Stomach smooth muscle (tissue), 2 donors: ENCODE measurements around the gene ZDHHC6.
"Not testable (repeated sequence)": the region's sequence is repeated elsewhere in the genome, so short reads cannot be mapped to it uniquely, and the experiment has no call there.

Experiments
- H3K27ac ChIP-seq: one replicate; pipeline ENCODE4 v1.7.0; 2013; ENCODE audit warnings: mild to moderate bottlenecking, low read length, inconsistent platforms
- H3K27me3 ChIP-seq, 2 donors: one replicate each; pipeline ENCODE4 v1.7.0; 2013; ENCODE audit warnings: low read length in 2 of 2; ENCODE audit not compliant: insufficient read depth in 2 of 2, control insufficient read depth in 1 of 2
- H3K36me3 ChIP-seq, 2 donors: one replicate each; pipeline ENCODE4 v1.7.0; 2013; ENCODE audit warnings: low read length in 2 of 2; ENCODE audit not compliant: control insufficient read depth in 2 of 2, insufficient read depth in 2 of 2
- H3K4me1 ChIP-seq: one replicate; pipeline ENCODE4 v1.7.0; 2013; ENCODE audit warnings: low read length; ENCODE audit not compliant: control insufficient read depth, insufficient read depth
- H3K4me3 ChIP-seq, 2 donors: one replicate each; pipeline ENCODE4 v1.7.0; 2013; ENCODE audit warnings: low read length in 2 of 2
- H3K9ac ChIP-seq, 2 donors: one replicate each; pipeline ENCODE4 v1.7.0; 2013; ENCODE audit warnings: low read length in 2 of 2, mild to moderate bottlenecking in 1 of 2
- H3K9me3 ChIP-seq, 2 donors: one replicate each; pipeline ENCODE4 v1.7.0; 2013; ENCODE audit warnings: low read length in 2 of 2; ENCODE audit not compliant: control insufficient read depth in 2 of 2
- donor health status: healthy.
- donor health status: Pancreatic carcinoma.

ZDHHC6 gene

GRCh38 chr10:112466802-112467201 lies 20.1 kb upstream of the ZDHHC6 start:
- Histone ChIP-seq H3K4me1 (no peaks in the 10 kb centered on the region), H3K4me3 (no peak overlapping the region), H3K9ac (no peak overlapping the region), H3K9me3 (no peaks in the 10 kb centered on the region), H3K36me3 (peaks cover 8 to 9% of the 10 kb centered on the region in 2 donors), H3K27me3 (no peaks in the 10 kb centered on the region), H3K27ac (no peak overlapping the region)

GRCh38 chr10:112465299-112465883 lies 18.7 kb upstream of the ZDHHC6 start:
- Histone ChIP-seq H3K27ac (no peak overlapping the region), H3K9me3 (no peaks in the 10 kb centered on the region), H3K27me3 (no peaks in the 10 kb centered on the region), H3K36me3 (peaks cover 8 to 14% of the 10 kb centered on the region in 2 donors), H3K4me1 (no peaks in the 10 kb centered on the region), H3K4me3 (no peak overlapping the region), H3K9ac (no peak overlapping the region)

- not testable (repeated sequence) for H3K4me3 ChIP-seq, H3K4me1 ChIP-seq, H3K27me3 ChIP-seq, H3K9me3 ChIP-seq, H3K27ac ChIP-seq, H3K9ac ChIP-seq
- H3K36me3 ChIP-seq = peaks cover 8 to 14% of the 10 kb centered on the region in 2 donors
Observed at GRCh38 chr10:112464074-112464473, 17.4 kb upstream of the ZDHHC6 start.

- H3K27me3 ChIP-seq = no peaks in the 10 kb centered on the region
- H3K9ac ChIP-seq = no peak overlapping the region
- peaks cover 6 to 14% of the 10 kb centered on the region in 2 donors for H3K36me3 ChIP-seq
- no peak overlapping the region for H3K27ac ChIP-seq
- H3K9me3 ChIP-seq = no peaks in the 10 kb centered on the region
- H3K4me3 ChIP-seq = no peak overlapping the region
- H3K4me1 ChIP-seq = no peaks in the 10 kb centered on the region
Observed at GRCh38 chr10:112461029-112461887, 14.5 kb upstream of the ZDHHC6 start.

GRCh38 chr10:112460366-112460765 lies 13.7 kb upstream of the ZDHHC6 start:
- H3K27ac ChIP-seq = no peak overlapping the region

GRCh38 chr10:112456533-112456932 lies 9.8 kb upstream of the ZDHHC6 start:
- H3K4me3 ChIP-seq = no peak overlapping the region

More at GRCh38 chr10:112460366-112460765, 13.7 kb upstream of the ZDHHC6 start:
- Histone ChIP-seq H3K36me3 (peaks cover 4 to 12% of the 10 kb centered on the region in 2 donors), H3K4me1 (no peaks in the 10 kb centered on the region), H3K9me3 (no peaks in the 10 kb centered on the region), H3K9ac (no peak overlapping the region), H3K4me3 (no peak overlapping the region), H3K27me3 (no peaks in the 10 kb centered on the region)

GRCh38 chr10:112454910-112455779 lies 8.4 kb upstream of the ZDHHC6 start:
- no peaks in the 10 kb centered on the region for H3K27me3 ChIP-seq
- no peaks in the 10 kb centered on the region for H3K36me3 ChIP-seq
- no peaks in the 10 kb centered on the region for H3K9me3 ChIP-seq
- no peak overlapping the region for H3K9ac ChIP-seq
- H3K27ac ChIP-seq = no peak overlapping the region
- no peak overlapping the region for H3K4me3 ChIP-seq
- H3K4me1 ChIP-seq = no peaks in the 10 kb centered on the region

More at GRCh38 chr10:112456533-112456932, 9.8 kb upstream of the ZDHHC6 start:
- Histone ChIP-seq H3K9me3 (no peaks in the 10 kb centered on the region), H3K27me3 (no peaks in the 10 kb centered on the region), H3K36me3 (peaks cover 0 to 5% of the 10 kb centered on the region in 2 donors), H3K9ac (no peak overlapping the region), H3K27ac (no peak overlapping the region), H3K4me1 (no peaks in the 10 kb centered on the region)

GRCh38 chr10:112448888-112449287 lies 2.2 kb upstream of the ZDHHC6 start:
- Histone ChIP-seq H3K36me3 (peaks cover 4 to 11% of the 10 kb centered on the region in 2 donors), H3K9ac (no peak overlapping the region), H3K4me3 (no peak overlapping the region), H3K9me3 (no peaks in the 10 kb centered on the region), H3K27ac (no peak overlapping the region), H3K27me3 (no peaks in the 10 kb centered on the region), H3K4me1 (peaks cover 9% of the 10 kb centered on the region)

GRCh38 chr10:112447620-112447928 lies 860 bp upstream of the ZDHHC6 start:
- peak overlapping the region; percentile 88 to 98 for H3K4me3 ChIP-seq
- no peaks in the 10 kb centered on the region for H3K27me3 ChIP-seq
- H3K36me3 ChIP-seq = peaks cover 4 to 13% of the 10 kb centered on the region in 2 donors
- peak overlapping the region; percentile 91 to 97 for H3K9ac ChIP-seq
- H3K9me3 ChIP-seq = no peaks in the 10 kb centered on the region
- peak overlapping the region; percentile 83 for H3K27ac ChIP-seq
- peaks cover 9% of the 10 kb centered on the region for H3K4me1 ChIP-seq

- peak overlapping the region; percentile 88 to 98 for H3K4me3 ChIP-seq
- peak overlapping the region; percentile 83 for H3K27ac ChIP-seq
- H3K9me3 ChIP-seq = no peaks in the 10 kb centered on the region
- H3K9ac ChIP-seq = peak overlapping the region; percentile 91 to 97
- peaks cover 9% of the 10 kb centered on the region for H3K4me1 ChIP-seq
- H3K27me3 ChIP-seq = no peaks in the 10 kb centered on the region
- H3K36me3 ChIP-seq = peaks cover 11 to 22% of the 10 kb centered on the region in 2 donors
Observed at GRCh38 chr10:112446055-112446854, 459 bp downstream of the ZDHHC6 start.
